GM18907 (cell line): ENCODE measurements around the gene NEDD4L.

Source experiments
- ATAC-seq: cut with Tn5 transposase; IDR thresholded peaks from one replicate; pipeline ENCODE4 v1.9.1; 2021; ENCODE audit warnings: mild to moderate bottlenecking, moderate library complexity; ENCODE audit not compliant: unreplicated experiment

The NEDD4L gene

GRCh38 chr18:58201733-58202730, 158.0 kb downstream of the NEDD4L start:
- ATAC-seq = no peak

- no peak for ATAC-seq
Observed at GRCh38 chr18:58204776-58205442, 160.9 kb downstream of the NEDD4L start.

GRCh38 chr18:58205443-58206160, 161.6 kb downstream of the NEDD4L start:
- ATAC-seq = no peak

- ATAC-seq = no peak
Observed at GRCh38 chr18:58207520-58208152, 163.6 kb downstream of the NEDD4L start.

- no peak for ATAC-seq
Observed at GRCh38 chr18:58208207-58208932, 164.3 kb downstream of the NEDD4L start.

- ATAC-seq = no peak
Observed at GRCh38 chr18:58209326-58209725, 165.3 kb downstream of the NEDD4L start.

GRCh38 chr18:58211510-58211909, 167.5 kb downstream of the NEDD4L start:
- ATAC-seq = no peak

GRCh38 chr18:58212274-58212673, 168.2 kb downstream of the NEDD4L start:
- ATAC-seq = peak; percentile 52

GRCh38 chr18:58213440-58213839, 169.4 kb downstream of the NEDD4L start:
- ATAC-seq = no peak

GRCh38 chr18:58215011-58215410, 171.0 kb downstream of the NEDD4L start:
- ATAC-seq = no peak

- no peak for ATAC-seq
Observed at GRCh38 chr18:58216071-58216481, 172.1 kb downstream of the NEDD4L start.

GRCh38 chr18:58217052-58217451, 173.0 kb downstream of the NEDD4L start:
- ATAC-seq = no peak

- ATAC-seq = no peak
Observed at GRCh38 chr18:58218117-58218516, 174.1 kb downstream of the NEDD4L start.

- ATAC-seq = no peak
Observed at GRCh38 chr18:58221060-58221725, 177.2 kb downstream of the NEDD4L start.

- ATAC-seq = no peak
Observed at GRCh38 chr18:58222432-58223125, 178.6 kb downstream of the NEDD4L start.

GRCh38 chr18:58223717-58224424, 179.8 kb downstream of the NEDD4L start:
- no peak for ATAC-seq

GRCh38 chr18:58224425-58224750, 180.4 kb downstream of the NEDD4L start:
- ATAC-seq = no peak

- peak; percentile 86 for ATAC-seq
Observed at GRCh38 chr18:58225101-58225500, 181.1 kb downstream of the NEDD4L start.

- no peak for ATAC-seq
Observed at GRCh38 chr18:58226429-58226828, 182.4 kb downstream of the NEDD4L start.
